Endothelial cell (in vitro differentiated cells): ENCODE data around the gene TENM4. TPM values are rescaled to one million over a fixed set of nuclear protein-coding genes. Genes with fewer than 3 reads are reported as not detected.

Source experiments
- DNase-seq: peaks from one replicate; pipeline ENCODE4 v3.0.0; 2021; ENCODE audit warnings: low spot score
- H3K27ac Mint-ChIP-seq: one replicate; pipeline ENCODE4 v1.8.0; 2021; ENCODE audit warnings: mixed read lengths, inconsistent platforms; ENCODE audit not compliant: unreplicated experiment
- H3K27me3 Mint-ChIP-seq: one replicate; pipeline ENCODE4 v1.8.0; 2021; ENCODE audit warnings: mild to moderate bottlenecking, moderate library complexity, mixed read lengths, inconsistent platforms; ENCODE audit not compliant: unreplicated experiment
- H3K36me3 Mint-ChIP-seq: one replicate; pipeline ENCODE4 v1.8.0; 2021; ENCODE audit warnings: mild to moderate bottlenecking, low read depth, mixed read lengths, inconsistent platforms; ENCODE audit not compliant: unreplicated experiment
- H3K4me1 Mint-ChIP-seq: one replicate; pipeline ENCODE4 v1.8.0; 2021; ENCODE audit warnings: mild to moderate bottlenecking, mixed read lengths, inconsistent platforms; ENCODE audit not compliant: unreplicated experiment
- H3K4me3 Mint-ChIP-seq: one replicate; pipeline ENCODE4 v1.8.0; 2021; ENCODE audit warnings: mild to moderate bottlenecking, mixed read lengths, inconsistent platforms; ENCODE audit not compliant: unreplicated experiment
- H3K9me3 Mint-ChIP-seq: one replicate; pipeline ENCODE4 v1.8.0; 2021; ENCODE audit warnings: mixed read lengths, inconsistent platforms; ENCODE audit not compliant: unreplicated experiment
- total RNA-seq: library from RNA; stranded (reverse); fragmentation: NEBNext Ultra II Directional; extraction: Animal tissue kit (Norgen Biotek cat#: 25700); gene quantifications from one replicate; pipeline ENCODE4 v1.2.1, GENCODE V29; 2021; ENCODE audit not compliant: unreplicated experiment
- TF ChIP-seq, protein P1 (sequence below): fragments of 200-600 bp; sonication (generic); IDR thresholded peaks from one replicate; pipeline ENCODE4 v1.5.0; 2021; ENCODE audit warnings: antibody characterized with exemption; ENCODE audit not compliant: unreplicated experiment

TENM4 gene
- total RNA-seq, 1 donor from 2014 or later, result 1.8 TPM

DNA sequence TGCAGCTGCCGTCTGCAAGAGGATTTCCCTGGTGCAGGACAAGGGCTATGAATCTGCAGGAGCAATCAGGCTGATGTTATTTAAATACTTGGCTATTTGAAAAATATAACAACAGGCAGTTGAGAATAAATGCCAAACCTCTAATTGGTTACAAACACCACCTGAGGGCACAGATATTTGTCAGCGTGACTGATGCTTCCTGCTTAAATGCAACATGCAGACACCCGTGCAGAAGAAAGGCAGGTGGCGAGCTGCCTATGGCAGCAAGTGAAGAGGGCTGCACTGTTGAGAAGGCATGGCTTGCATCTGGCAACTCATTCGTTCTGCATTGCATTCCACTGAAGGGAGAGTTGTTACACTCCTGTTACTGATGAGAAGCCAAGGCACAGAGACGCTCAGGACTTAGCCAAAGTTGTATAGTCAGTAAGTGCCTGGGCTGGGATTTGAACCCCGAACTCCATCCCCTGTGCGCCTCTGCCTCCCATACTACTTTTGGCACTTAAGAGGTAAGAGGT lies 350.6 kb downstream of the TENM4 start:
- peaks cover 11% of the 10 kb centered on the region for H3K4me1 Mint-ChIP-seq
- no peak for DNase-seq
- H3K4me3 Mint-ChIP-seq, result no peak overlapping the region
- H3K9me3 Mint-ChIP-seq, result no peaks in the 10 kb centered on the region
- H3K36me3 Mint-ChIP-seq, result no peaks in the 10 kb centered on the region
- peaks cover 2% of the 10 kb centered on the region for H3K27me3 Mint-ChIP-seq
- H3K27ac Mint-ChIP-seq, result no peak overlapping the region
- TF ChIP-seq, protein P1, sequence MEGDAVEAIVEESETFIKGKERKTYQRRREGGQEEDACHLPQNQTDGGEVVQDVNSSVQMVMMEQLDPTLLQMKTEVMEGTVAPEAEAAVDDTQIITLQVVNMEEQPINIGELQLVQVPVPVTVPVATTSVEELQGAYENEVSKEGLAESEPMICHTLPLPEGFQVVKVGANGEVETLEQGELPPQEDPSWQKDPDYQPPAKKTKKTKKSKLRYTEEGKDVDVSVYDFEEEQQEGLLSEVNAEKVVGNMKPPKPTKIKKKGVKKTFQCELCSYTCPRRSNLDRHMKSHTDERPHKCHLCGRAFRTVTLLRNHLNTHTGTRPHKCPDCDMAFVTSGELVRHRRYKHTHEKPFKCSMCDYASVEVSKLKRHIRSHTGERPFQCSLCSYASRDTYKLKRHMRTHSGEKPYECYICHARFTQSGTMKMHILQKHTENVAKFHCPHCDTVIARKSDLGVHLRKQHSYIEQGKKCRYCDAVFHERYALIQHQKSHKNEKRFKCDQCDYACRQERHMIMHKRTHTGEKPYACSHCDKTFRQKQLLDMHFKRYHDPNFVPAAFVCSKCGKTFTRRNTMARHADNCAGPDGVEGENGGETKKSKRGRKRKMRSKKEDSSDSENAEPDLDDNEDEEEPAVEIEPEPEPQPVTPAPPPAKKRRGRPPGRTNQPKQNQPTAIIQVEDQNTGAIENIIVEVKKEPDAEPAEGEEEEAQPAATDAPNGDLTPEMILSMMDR, result no peak

GRCh38 chr11:79089601-79090000 lies 351.2 kb downstream of the TENM4 start:
- H3K4me3 Mint-ChIP-seq, result no peak overlapping the region
- TF ChIP-seq, protein P1, result no peak
- no peaks in the 10 kb centered on the region for H3K36me3 Mint-ChIP-seq
- H3K27me3 Mint-ChIP-seq, result peaks cover 2% of the 10 kb centered on the region
- peaks cover 11% of the 10 kb centered on the region for H3K4me1 Mint-ChIP-seq
- no peak overlapping the region for H3K27ac Mint-ChIP-seq
- H3K9me3 Mint-ChIP-seq, result no peaks in the 10 kb centered on the region
- no peak for DNase-seq

GRCh38 chr11:79088967-79089366 lies 351.9 kb downstream of the TENM4 start:
- H3K27ac Mint-ChIP-seq, result no peak overlapping the region
- DNase-seq, result no peak
- peaks cover 1% of the 10 kb centered on the region for H3K27me3 Mint-ChIP-seq

DNA sequence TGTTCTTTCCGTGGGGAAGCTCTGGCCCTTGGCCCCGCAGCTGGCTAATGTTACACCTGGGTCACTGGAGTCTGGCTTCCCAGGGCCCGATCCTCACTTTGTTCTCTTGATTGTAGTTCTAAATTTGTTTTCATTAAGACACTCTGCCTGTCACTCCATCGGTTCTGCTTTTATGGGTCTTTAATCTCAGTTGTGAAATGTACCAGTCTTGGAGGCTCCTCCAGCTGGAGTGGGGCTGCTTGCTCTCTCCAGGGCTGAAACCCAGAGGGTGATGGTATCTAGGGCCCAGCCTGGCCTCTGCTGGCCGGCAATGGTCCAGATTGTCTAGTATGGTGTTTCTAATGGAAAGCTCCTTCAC lies 352.9 kb downstream of the TENM4 start:
- Mint-ChIP-seq H3K4me1 (peaks cover 11% of the 10 kb centered on the region), H3K9me3 (no peaks in the 10 kb centered on the region), H3K4me3 (no peak overlapping the region), H3K27ac (no peak overlapping the region), H3K36me3 (no peaks in the 10 kb centered on the region), H3K27me3 (no peaks in the 10 kb centered on the region)
- DNase-seq, result no peak
- TF ChIP-seq, protein P1, result no peak

More at GRCh38 chr11:79088967-79089366, 351.9 kb downstream of the TENM4 start:
- TF ChIP-seq, protein P1, result no peak
- H3K36me3 Mint-ChIP-seq, result no peaks in the 10 kb centered on the region
- H3K4me1 Mint-ChIP-seq, result peaks cover 11% of the 10 kb centered on the region
- no peak overlapping the region for H3K4me3 Mint-ChIP-seq
- H3K9me3 Mint-ChIP-seq, result no peaks in the 10 kb centered on the region

GRCh38 chr11:79087238-79087960 lies 353.4 kb downstream of the TENM4 start:
- H3K4me1 Mint-ChIP-seq, result peaks cover 11% of the 10 kb centered on the region
- no peak overlapping the region for H3K4me3 Mint-ChIP-seq
- no peaks in the 10 kb centered on the region for H3K36me3 Mint-ChIP-seq
- H3K27me3 Mint-ChIP-seq, result no peaks in the 10 kb centered on the region
- no peak overlapping the region for H3K27ac Mint-ChIP-seq
- TF ChIP-seq, protein P1, result no peak
- DNase-seq, result no peak
- H3K9me3 Mint-ChIP-seq, result no peaks in the 10 kb centered on the region
